Daoy (cell line): ENCODE data around the gene CCM2. TPM values are rescaled to one million over a fixed set of nuclear protein-coding genes. Genes with fewer than 3 reads are reported as not detected.

Experiments
- DNase-seq: peaks from one replicate; pipeline ENCODE4 v3.0.0-alpha.2; 2015; ENCODE audit warnings: low read depth
- total RNA-seq: library from RNA; depleted of rRNA; stranded (reverse); fragments of >200 nt; shearing (Covaris generic); gene quantifications from 2 replicates; pipeline ENCODE4 v1.2.3, GENCODE V29; 2014; rRNA removed

Gene CCM2
- total RNA-seq, 1 experiment from 2014 or later: 67.6 TPM

DNA sequence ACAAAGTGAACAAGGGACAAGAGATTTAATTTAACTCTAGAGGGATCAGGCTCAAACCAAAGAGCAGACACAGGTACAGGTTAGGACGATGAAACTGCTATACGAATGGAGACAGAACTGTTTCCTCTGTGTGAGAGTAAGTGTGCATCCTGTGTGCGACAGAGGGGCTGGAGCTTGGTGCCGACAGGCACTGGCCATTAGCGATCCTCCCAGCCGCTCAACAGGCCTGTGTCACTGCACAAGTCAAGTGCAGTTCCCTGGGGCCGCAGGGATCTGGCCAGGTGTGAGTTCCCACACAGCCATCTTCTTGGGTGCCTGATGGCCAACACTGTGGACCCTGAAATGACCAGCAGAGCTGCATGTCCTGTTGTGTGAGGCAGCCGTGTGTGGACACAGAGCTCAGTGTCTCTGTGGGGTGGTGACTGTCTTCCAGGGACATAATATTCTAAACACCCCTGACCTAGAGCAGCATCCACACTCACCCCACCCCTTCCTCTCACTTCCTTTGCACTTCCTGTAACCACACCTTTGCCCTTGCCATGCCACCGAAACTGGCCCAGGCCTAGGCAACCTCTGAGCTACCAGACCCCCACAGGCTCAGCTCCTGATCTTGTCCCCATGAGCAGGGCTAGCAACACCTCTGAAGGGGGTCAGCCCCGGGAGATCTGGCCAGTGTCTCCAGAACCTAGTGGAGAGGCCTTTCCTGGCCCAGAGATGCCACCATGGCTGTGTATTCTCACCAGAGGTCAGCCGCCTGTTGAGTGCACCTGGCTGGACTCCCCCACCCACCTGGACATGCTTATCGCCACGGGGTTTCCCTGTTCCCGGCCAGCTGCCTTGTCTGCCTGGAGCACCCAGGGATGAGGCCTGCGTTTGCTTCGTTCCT, 123.2 kb downstream of the CCM2 start:
- no peak for DNase-seq

DNA sequence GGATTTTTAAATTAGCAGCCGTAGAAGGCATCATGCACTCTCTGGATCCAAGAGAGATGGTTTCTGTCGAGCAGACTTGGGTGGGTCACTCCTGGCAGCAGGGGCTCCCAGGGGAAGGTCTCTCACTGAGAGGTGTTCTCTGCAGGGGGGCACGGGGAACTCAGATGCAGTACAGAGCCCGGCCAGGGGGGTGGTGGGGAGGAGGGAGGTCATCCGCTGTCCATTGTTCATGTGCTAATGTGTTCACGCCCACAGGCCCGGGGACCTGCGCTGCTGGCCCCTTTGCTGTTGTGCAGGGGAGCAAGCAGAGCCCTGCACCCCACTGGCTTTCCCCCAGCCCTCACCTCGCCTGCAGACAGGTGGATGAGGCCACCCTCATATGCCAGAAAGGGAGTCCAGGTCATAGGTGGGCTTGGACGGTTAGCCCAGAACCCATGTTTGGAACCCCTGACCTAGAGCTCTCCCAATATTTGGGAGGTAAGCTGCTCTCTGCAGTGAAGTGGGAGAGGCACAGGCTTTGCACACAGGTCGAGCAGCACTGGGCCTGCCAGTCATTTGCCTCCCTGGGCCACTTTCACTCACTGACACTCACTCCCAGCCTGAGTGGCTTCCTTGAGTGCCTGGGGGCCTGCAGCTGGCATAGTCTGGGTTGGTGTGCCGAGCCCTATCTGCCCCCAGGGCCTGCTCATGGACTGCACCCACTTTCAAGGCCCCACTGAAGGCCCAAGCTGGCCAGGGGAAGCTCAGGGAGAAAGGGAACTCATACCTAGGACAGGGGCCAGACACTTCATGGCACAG, 124.1 kb downstream of the CCM2 start:
- no peak for DNase-seq

DNA sequence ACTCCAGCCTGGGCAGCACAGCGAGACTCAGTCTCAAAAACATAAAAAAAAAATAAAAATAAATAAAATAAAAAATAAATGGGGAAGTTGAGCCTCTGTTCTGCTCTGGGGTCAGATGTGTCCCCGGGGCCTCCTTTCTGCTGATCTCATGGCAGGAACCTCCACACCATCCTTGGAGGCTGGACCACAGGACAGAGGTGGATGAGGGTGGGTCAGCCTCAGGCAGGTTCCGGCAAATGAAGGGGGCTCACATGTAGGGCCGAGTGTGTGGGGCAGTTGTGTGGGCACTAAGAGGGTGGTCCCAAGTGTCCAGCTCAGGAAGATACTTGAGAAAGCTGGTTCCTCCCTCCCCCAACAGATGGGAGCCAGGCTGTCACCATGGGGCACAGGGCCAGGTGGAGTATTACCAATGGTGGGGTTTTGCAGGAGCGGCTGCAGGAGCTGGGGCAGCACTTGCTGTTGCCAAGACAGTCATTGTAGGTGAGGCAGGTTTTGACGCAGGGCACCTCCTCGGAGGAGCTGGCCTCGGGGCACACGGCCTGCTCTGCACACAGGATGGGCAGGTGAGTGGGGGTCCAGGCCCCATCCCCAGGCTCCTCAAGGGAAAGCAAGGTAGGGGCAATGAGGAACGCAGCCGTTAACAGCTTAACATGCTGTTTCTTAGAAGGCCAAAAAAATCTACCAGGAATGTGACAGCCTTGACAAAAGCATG, 125.3 kb downstream of the CCM2 start:
- DNase-seq: no peak

Other genes with a start within 250 kb of the CCM2 start
- gene PPIA, start 203.5 kb upstream of the CCM2 start, total RNA-seq: 8,888 and 8,943 TPM in 2 replicates
- gene H2AZ2, start 152.1 kb upstream of the CCM2 start, total RNA-seq: 591 and 679 TPM in 2 replicates
- gene PURB, start 114.7 kb upstream of the CCM2 start, total RNA-seq: 32.7 and 42.3 TPM in 2 replicates
- gene MYO1G, start 21.2 kb upstream of the CCM2 start, total RNA-seq: 0.06 and 0.34 TPM in 2 replicates
- gene NACAD, start 88.8 kb downstream of the CCM2 start, total RNA-seq: 1.6 and 3.2 TPM in 2 replicates
- 194 and 211 TPM in 2 replicates for gene TBRG4, start 111.5 kb downstream of the CCM2 start, total RNA-seq
- gene RAMP3, start 157.6 kb downstream of the CCM2 start, total RNA-seq: not detected in 2 replicates